Measurements from ENCODE around the gene EFHD1.

EFHD1 gene

DNA sequence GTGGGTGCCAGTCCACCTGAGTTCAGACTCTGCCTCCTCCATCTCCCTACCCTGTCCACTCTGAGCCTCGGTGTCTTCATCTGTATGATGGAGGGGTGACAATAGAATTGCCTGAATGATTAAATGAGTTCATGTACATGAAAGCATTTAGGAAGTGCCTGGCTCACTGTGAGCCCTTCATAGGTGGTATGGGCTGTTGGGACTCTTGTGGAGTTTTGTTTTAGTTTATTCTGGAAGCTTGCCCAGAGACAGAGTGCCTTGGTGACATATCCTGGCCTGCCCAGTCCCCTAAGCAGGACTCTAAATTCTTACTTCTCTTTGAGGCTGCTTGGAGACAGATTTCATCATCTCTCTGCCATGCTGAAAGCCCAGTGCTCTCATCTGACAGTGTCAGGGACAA is 39.2 kb downstream of the EFHD1 start:
- no peak for TF ChIP-seq ZNF384 (IDR thresholded peaks at IDR 0.05)
- TF ChIP-seq TARDBP (IDR thresholded peaks at IDR 0.05), result no peak
- no peak for TF ChIP-seq SP1 (IDR thresholded peaks at IDR 0.05)
- no peak for TF ChIP-seq SUZ12 (IDR thresholded peaks at IDR 0.05)
- no peak for TF ChIP-seq BHLHE40 (IDR thresholded peaks at IDR 0.05; ENCODE audit: borderline replicate concordance)
- TF ChIP-seq, protein P1, sequence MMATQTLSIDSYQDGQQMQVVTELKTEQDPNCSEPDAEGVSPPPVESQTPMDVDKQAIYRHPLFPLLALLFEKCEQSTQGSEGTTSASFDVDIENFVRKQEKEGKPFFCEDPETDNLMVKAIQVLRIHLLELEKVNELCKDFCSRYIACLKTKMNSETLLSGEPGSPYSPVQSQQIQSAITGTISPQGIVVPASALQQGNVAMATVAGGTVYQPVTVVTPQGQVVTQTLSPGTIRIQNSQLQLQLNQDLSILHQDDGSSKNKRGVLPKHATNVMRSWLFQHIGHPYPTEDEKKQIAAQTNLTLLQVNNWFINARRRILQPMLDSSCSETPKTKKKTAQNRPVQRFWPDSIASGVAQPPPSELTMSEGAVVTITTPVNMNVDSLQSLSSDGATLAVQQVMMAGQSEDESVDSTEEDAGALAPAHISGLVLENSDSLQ (IDR thresholded peaks at IDR 0.05), result no peak
- TF ChIP-seq NFRKB (IDR thresholded peaks at IDR 0.05), result no peak
- TF ChIP-seq CTBP1 (IDR thresholded peaks at IDR 0.05; ENCODE audit: borderline replicate concordance), result no peak
- TF ChIP-seq FOXK2 (IDR thresholded peaks at IDR 0.05), result no peak
- TF ChIP-seq L3MBTL2 (conservative IDR thresholded peaks at IDR 0.05), result no peak
- TF ChIP-seq FOXM1 (IDR thresholded peaks at IDR 0.05; ENCODE audit: borderline replicate concordance), result no peak
- TF ChIP-seq FOXA1 (IDR thresholded peaks at IDR 0.05), result no peak
- TF ChIP-seq ARNT (IDR thresholded peaks at IDR 0.05), result no peak
- no peak for TF ChIP-seq ELF4 (IDR thresholded peaks at IDR 0.05)
- TF ChIP-seq LEF1 (IDR thresholded peaks at IDR 0.05; ENCODE audit: borderline replicate concordance), result no peak
- no peak for TF ChIP-seq HDGF (IDR thresholded peaks at IDR 0.05; ENCODE audit: borderline replicate concordance)
- DNase-seq (ENCODE audit: extremely low spot score), result no peak
- POLR2A ChIA-PET, result no interaction called here
- CTCF ChIA-PET, result no interaction called here

DNA sequence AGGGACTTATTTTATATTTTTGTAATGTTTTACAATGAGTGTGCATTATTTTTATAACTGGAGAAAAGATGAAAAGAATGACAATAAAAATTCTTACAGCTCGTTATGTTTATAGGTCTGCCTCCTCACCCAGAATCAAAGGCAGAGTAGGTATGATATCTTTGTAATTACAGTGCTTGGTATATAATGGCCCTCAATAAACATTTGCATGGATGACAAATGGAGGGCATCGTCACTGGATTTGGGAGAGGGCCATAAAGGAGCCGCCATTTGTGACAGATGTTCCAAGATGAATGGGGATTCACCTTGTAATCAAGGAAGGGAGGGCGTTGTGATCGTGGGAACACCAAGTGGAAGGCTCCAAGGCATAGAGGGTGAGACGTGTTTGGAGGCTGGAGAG is 41.1 kb downstream of the EFHD1 start:
- CTCF ChIA-PET, result no interaction called here
- DNase-seq (ENCODE audit: extremely low spot score), result no peak
- no peak for TF ChIP-seq ELF4 (IDR thresholded peaks at IDR 0.05)
- TF ChIP-seq ZNF384 (IDR thresholded peaks at IDR 0.05), result no peak
- no peak for TF ChIP-seq SUZ12 (IDR thresholded peaks at IDR 0.05)
- no peak for TF ChIP-seq LEF1 (IDR thresholded peaks at IDR 0.05; ENCODE audit: borderline replicate concordance)
- no peak for TF ChIP-seq BHLHE40 (IDR thresholded peaks at IDR 0.05; ENCODE audit: borderline replicate concordance)
- TF ChIP-seq, protein P1 (IDR thresholded peaks at IDR 0.05), result no peak
- TF ChIP-seq ARNT (IDR thresholded peaks at IDR 0.05), result no peak
- TF ChIP-seq FOXK2 (IDR thresholded peaks at IDR 0.05), result no peak
- TF ChIP-seq CTBP1 (IDR thresholded peaks at IDR 0.05; ENCODE audit: borderline replicate concordance), result no peak
- no peak for TF ChIP-seq L3MBTL2 (conservative IDR thresholded peaks at IDR 0.05)
- TF ChIP-seq TARDBP (IDR thresholded peaks at IDR 0.05), result no peak
- TF ChIP-seq FOXA1 (IDR thresholded peaks at IDR 0.05), result no peak
- no peak for TF ChIP-seq HDGF (IDR thresholded peaks at IDR 0.05; ENCODE audit: borderline replicate concordance)
- POLR2A ChIA-PET, result no interaction called here

DNA sequence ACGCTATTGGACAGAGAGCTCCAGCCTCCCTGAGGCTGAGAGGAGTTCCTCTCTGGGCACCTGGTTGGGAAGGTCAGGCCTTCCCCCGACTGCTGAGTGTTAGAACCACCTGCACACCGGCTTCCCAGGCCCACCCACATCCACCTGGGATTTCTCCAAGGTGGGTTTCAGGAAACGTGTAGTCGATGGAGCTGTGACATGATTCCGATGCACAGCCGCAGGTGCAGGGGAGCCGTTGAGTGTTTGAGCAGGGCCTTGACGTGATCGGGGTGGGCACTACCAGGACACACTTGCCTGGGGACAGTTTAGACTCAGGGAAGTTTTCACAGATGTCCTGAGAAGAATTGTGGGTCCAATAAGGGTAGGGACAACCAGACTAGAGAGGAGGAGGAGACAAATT is 42.0 kb downstream of the EFHD1 start:
- CTCF ChIA-PET, result no interaction called here
- no peak for DNase-seq (ENCODE audit: extremely low spot score)
- TF ChIP-seq, protein P1 (IDR thresholded peaks at IDR 0.05), result no peak
- TF ChIP-seq FOXK2 (IDR thresholded peaks at IDR 0.05) (no peak), HDGF (IDR thresholded peaks at IDR 0.05; ENCODE audit: borderline replicate concordance) (no peak), ZNF384 (IDR thresholded peaks at IDR 0.05) (no peak), BHLHE40 (IDR thresholded peaks at IDR 0.05; ENCODE audit: borderline replicate concordance) (no peak), TARDBP (IDR thresholded peaks at IDR 0.05) (no peak), SUZ12 (IDR thresholded peaks at IDR 0.05) (no peak), ELF4 (IDR thresholded peaks at IDR 0.05) (no peak), ARNT (IDR thresholded peaks at IDR 0.05) (no peak), LEF1 (IDR thresholded peaks at IDR 0.05; ENCODE audit: borderline replicate concordance) (no peak), FOXA1 (IDR thresholded peaks at IDR 0.05) (no peak), NFRKB (IDR thresholded peaks at IDR 0.05) (no peak), CTBP1 (IDR thresholded peaks at IDR 0.05; ENCODE audit: borderline replicate concordance) (no peak), FOXM1 (IDR thresholded peaks at IDR 0.05; ENCODE audit: borderline replicate concordance) (no peak), L3MBTL2 (conservative IDR thresholded peaks at IDR 0.05) (no peak), SP1 (IDR thresholded peaks at IDR 0.05) (no peak)
- POLR2A ChIA-PET, result no interaction called here

DNA sequence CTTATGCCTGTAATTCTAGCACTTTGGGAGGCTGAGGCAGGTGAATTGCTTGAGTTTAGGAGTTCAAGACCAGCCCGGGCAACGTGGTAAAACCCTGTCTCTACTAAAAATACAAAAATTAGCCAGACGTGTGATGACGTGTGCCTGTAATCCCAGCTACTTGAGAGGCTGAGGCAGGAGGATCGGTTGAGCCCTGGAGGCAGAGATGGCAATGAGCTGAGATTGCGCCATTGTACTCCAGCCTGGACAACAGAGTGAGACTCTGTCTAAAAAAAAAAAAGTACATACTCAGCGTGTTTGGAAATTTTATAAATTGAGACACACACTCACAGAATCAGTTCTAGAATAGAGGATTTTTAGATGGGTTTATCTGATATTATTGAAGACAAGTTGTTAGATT is 46.6 kb downstream of the EFHD1 start:
- DNase-seq (ENCODE audit: extremely low spot score), result no peak
- ChIA-PET CTCF (no interaction called here), POLR2A (no interaction called here)
- TF ChIP-seq HDGF (IDR thresholded peaks at IDR 0.05; ENCODE audit: borderline replicate concordance) (no peak), FOXM1 (IDR thresholded peaks at IDR 0.05; ENCODE audit: borderline replicate concordance) (no peak), CTBP1 (IDR thresholded peaks at IDR 0.05; ENCODE audit: borderline replicate concordance) (no peak), ARNT (IDR thresholded peaks at IDR 0.05) (no peak), L3MBTL2 (conservative IDR thresholded peaks at IDR 0.05) (no peak), FOXK2 (IDR thresholded peaks at IDR 0.05) (no peak), ZNF384 (IDR thresholded peaks at IDR 0.05) (no peak), LEF1 (IDR thresholded peaks at IDR 0.05; ENCODE audit: borderline replicate concordance) (no peak), FOXA1 (IDR thresholded peaks at IDR 0.05) (no peak), SUZ12 (IDR thresholded peaks at IDR 0.05) (no peak), ELF4 (IDR thresholded peaks at IDR 0.05) (no peak), TARDBP (IDR thresholded peaks at IDR 0.05) (no peak), NFRKB (IDR thresholded peaks at IDR 0.05) (no peak), BHLHE40 (IDR thresholded peaks at IDR 0.05; ENCODE audit: borderline replicate concordance) (no peak), SP1 (IDR thresholded peaks at IDR 0.05) (no peak)
- TF ChIP-seq, protein P1 (IDR thresholded peaks at IDR 0.05), result no peak

DNA sequence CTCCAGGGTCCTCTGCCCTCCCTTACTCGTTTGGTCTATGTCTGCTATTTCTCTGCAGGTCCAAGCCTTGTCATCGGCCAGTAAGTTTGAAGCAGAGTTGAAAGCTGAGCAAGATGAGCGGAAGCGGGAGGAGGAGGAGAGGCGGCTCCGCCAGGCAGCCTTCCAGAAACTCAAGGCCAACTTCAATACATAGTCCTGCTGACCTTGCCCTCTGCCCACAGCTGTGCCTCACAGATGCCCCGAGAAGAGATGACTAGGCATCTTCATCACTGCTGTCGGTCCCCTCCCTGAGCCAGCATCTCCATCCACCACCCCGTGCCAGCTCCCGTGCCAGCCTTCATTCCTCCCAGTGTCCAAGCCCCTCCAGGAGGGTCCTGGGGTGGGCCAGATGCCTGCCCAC is 48.1 kb downstream of the EFHD1 start:
- DNase-seq (ENCODE audit: extremely low spot score), result no peak
- POLR2A ChIA-PET, result no interaction called here
- CTCF ChIA-PET, result no interaction called here
- TF ChIP-seq HDGF (IDR thresholded peaks at IDR 0.05; ENCODE audit: borderline replicate concordance) (no peak), SUZ12 (IDR thresholded peaks at IDR 0.05) (no peak), LEF1 (IDR thresholded peaks at IDR 0.05; ENCODE audit: borderline replicate concordance) (no peak), FOXK2 (IDR thresholded peaks at IDR 0.05) (no peak), ARNT (IDR thresholded peaks at IDR 0.05) (no peak), ZNF384 (IDR thresholded peaks at IDR 0.05) (no peak)
- TF ChIP-seq, protein P1 (IDR thresholded peaks at IDR 0.05), result no peak
